Peyer's patch (tissue), 4 donors: ENCODE results near the gene DIAPH2.

Source experiments
- CTCF ChIP-seq, 6 experiments: fragments of 450-650 bp in 4 of 6; fragments of 200-600 bp in 2 of 6; sonication (generic) in 1 of 6; IDR thresholded peaks; one replicate each; pipeline ENCODE4 v1.5.1; 2017 to 2019; ENCODE audit warnings: antibody characterized with exemption in 6 of 6, mild to moderate bottlenecking in 3 of 6, moderate library complexity in 1 of 6
- POLR2A ChIP-seq, 2 donors: fragments of 450-650 bp; IDR thresholded peaks; one replicate each; pipeline ENCODE4 v1.5.1; 2017; ENCODE audit warnings: antibody characterized with exemption in 2 of 2, mild to moderate bottlenecking in 2 of 2, moderate library complexity in 2 of 2

GRCh38 chrX:96843566-96843965 lies 158.9 kb downstream of the DIAPH2 start:
- TF ChIP-seq POLR2A (IDR thresholded peaks at IDR 0.05), result no peak
- TF ChIP-seq CTCF (IDR thresholded peaks at IDR 0.05), result no peak
